GM12878 (cell line): ENCODE data around the gene TMIGD3. TPM values are rescaled to one million over a fixed set of nuclear protein-coding genes. Genes with fewer than 3 reads are reported as not detected.

Experiments used
- ATAC-seq: fragments of 200-7000 bp; cut with Tn5 transposase; 3 replicates; pipeline ENCODE4 v1.9.1; 2020; ENCODE audit warnings: mild to moderate bottlenecking, moderate library complexity
- BruUV-seq: library from RNA; stranded (reverse); fragments of 400-500 nt; replicated peaks from 2 replicates; lab custom pipeline; 2021; lab: Mats Ljungman, UMichigan
- CTCF ChIA-PET: fragments of 300-600 bp; sonication (Branson Sonifier 250); formaldehyde crosslinking; extraction: SDS; loops from one replicate; lab custom pipeline; 2021; ENCODE audit warnings: inconsistent platforms; lab: Yijun Ruan, JAX
- POLR2A ChIA-PET: fragments of 350-600 bp; formaldehyde crosslinking; extraction: SDS; loops from one replicate; lab custom pipeline; 2021; ENCODE audit warnings: inconsistent platforms; lab: Charles Lee
- RAD21 ChIA-PET: fragments of 300-600 bp; sonication (Branson Sonifier 250); formaldehyde crosslinking; loops from one replicate; lab custom pipeline; 2023; ENCODE audit warnings: antibody characterized with exemption; ENCODE audit not compliant: unreplicated experiment; lab: Charles Lee
- SMC1A ChIA-PET: fragments of 300-600 bp; sonication (Branson Sonifier 250); formaldehyde crosslinking; loops from one replicate; lab custom pipeline; 2023; ENCODE audit not compliant: unreplicated experiment, uncharacterized antibody; lab: Charles Lee
- DNase-seq: peaks from one replicate; pipeline ENCODE4 v3.0.0-alpha.2; 2011; ENCODE audit warnings: low read depth, low spot score
- FAIRE-seq: peaks from 3 replicates; lab custom pipeline; 2011; peaks lifted over from hg19 to GRCh38; lab: Jason Lieb, UNC
- H2AFZ ChIP-seq: 2 replicates; pipeline ENCODE4 v1.6.0; 2011; ENCODE audit warnings: low read depth, low read length, control low read depth; ENCODE audit not compliant: control insufficient read depth
- H3K27ac ChIP-seq: 2 replicates; pipeline ENCODE4 v1.5.1; 2011; ENCODE audit warnings: control low read depth; ENCODE audit not compliant: control insufficient read depth, insufficient read depth
- H3K27me3 ChIP-seq, 2 experiments: replicated peaks in 1 of 2; 2 replicates each; pipeline versions ENCODE4 v1.6.0 to v1.6.1; 2011; ENCODE audit warnings: low read length in 1 of 2; ENCODE audit not compliant: control insufficient read depth in 2 of 2, insufficient read depth in 2 of 2
- H3K36me3 ChIP-seq, 2 experiments: 2 replicates each; pipeline ENCODE4 v1.5.1; 2011; ENCODE audit warnings: low read length in 1 of 2; ENCODE audit not compliant: control insufficient read depth in 2 of 2, insufficient read depth in 2 of 2
- H3K4me1 ChIP-seq: 2 replicates; pipeline ENCODE4 v1.6.1; 2011; ENCODE audit warnings: mild to moderate bottlenecking, low read length, moderate library complexity, mixed read lengths; ENCODE audit not compliant: control insufficient read depth, insufficient read depth
- H3K4me2 ChIP-seq: 2 replicates; pipeline ENCODE4 v1.6.0; 2011; ENCODE audit warnings: control low read depth; ENCODE audit not compliant: control insufficient read depth, insufficient read depth
- H3K4me3 ChIP-seq: fragments of 200-600 bp; sonication (generic); 2 replicates; pipeline ENCODE4 v1.5.1; 2016
- H3K79me2 ChIP-seq: 2 replicates; pipeline ENCODE4 v1.6.0; 2011; ENCODE audit warnings: low read length; ENCODE audit not compliant: control insufficient read depth, insufficient read depth
- H3K9ac ChIP-seq: 2 replicates; pipeline ENCODE4 v1.8.0; 2011; ENCODE audit warnings: low read length, control low read depth, mixed read lengths; ENCODE audit not compliant: control insufficient read depth, insufficient read depth
- H3K9me3 ChIP-seq: replicated peaks from 3 replicates; pipeline ENCODE4 v1.5.1; 2011; ENCODE audit warnings: mild to moderate bottlenecking, low read length; ENCODE audit not compliant: control insufficient read depth, insufficient read depth
- H4K20me1 ChIP-seq: 2 replicates; pipeline ENCODE4 v1.6.0; 2011; ENCODE audit not compliant: control insufficient read depth, insufficient read depth
- BCL11A ChIP-seq: IDR thresholded peaks from 2 replicates; pipeline ENCODE4 v1.6.1; 2011; ENCODE audit warnings: low read depth, low read length
- DPF2 ChIP-seq: fragments of 450-650 bp; IDR thresholded peaks from 2 replicates; pipeline ENCODE4 v1.6.1; 2017; ENCODE audit warnings: mild to moderate bottlenecking
- IRF4 ChIP-seq: IDR thresholded peaks from 2 replicates; pipeline ENCODE4 v1.6.1; 2011; ENCODE audit warnings: low read depth, low read length
- JUND ChIP-seq: IDR thresholded peaks from 2 replicates; pipeline ENCODE4 v1.6.1; 2012; ENCODE audit warnings: low read depth, mild to moderate bottlenecking, low read length, improper control_type of control experiment, moderate library complexity
- MEF2B ChIP-seq: fragments of 450-650 bp; IDR thresholded peaks from 2 replicates; pipeline ENCODE4 v1.6.1; 2018; ENCODE audit warnings: mild to moderate bottlenecking, moderate library complexity; ENCODE audit not compliant: partially characterized antibody, poor library complexity, severe bottlenecking
- MYC ChIP-seq: IDR thresholded peaks from 2 replicates; pipeline ENCODE4 v1.6.1; 2011; ENCODE audit warnings: mild to moderate bottlenecking, low read length, moderate library complexity, inconsistent platforms; ENCODE audit not compliant: insufficient read depth, insufficient replicate concordance, insufficient read length, severe bottlenecking
- NRF1 ChIP-seq: conservative IDR thresholded peaks from 2 replicates; pipeline ENCODE4 v1.6.1; 2011; ENCODE audit warnings: mild to moderate bottlenecking, low read depth, low read length, improper control_type of control experiment
- POLR2AphosphoS2 ChIP-seq: IDR thresholded peaks from 2 replicates; pipeline ENCODE4 v1.6.1; 2011; ENCODE audit warnings: low read depth, mild to moderate bottlenecking, low read length, improper control_type of control experiment, moderate library complexity
- POLR2AphosphoS5 ChIP-seq: IDR thresholded peaks from 2 replicates; pipeline ENCODE4 v1.6.1; 2011; ENCODE audit warnings: mild to moderate bottlenecking, low read length, inconsistent platforms
- RBBP5 ChIP-seq: fragments of 200-600 bp; sonication (generic); conservative IDR thresholded peaks from 2 replicates; pipeline ENCODE4 v1.6.1; 2016
- RUNX3 ChIP-seq: IDR thresholded peaks from 2 replicates; pipeline ENCODE4 v1.6.1; 2012; ENCODE audit warnings: low read length, inconsistent platforms
- ZZZ3 ChIP-seq: IDR thresholded peaks from 2 replicates; pipeline ENCODE4 v1.6.1; 2011; ENCODE audit warnings: low read depth; ENCODE audit not compliant: control insufficient read depth, insufficient read length
- WGBS: methylation state at CpG from one replicate; pipeline ENCODE4 v1.1.6; 2016; ENCODE audit warnings: low lambda C conversion rate; ENCODE audit not compliant: insufficient replicate concordance, insufficient coverage; ENCODE audit errors: missing lambda C conversion rate; 5-methylcytosine and 5-hydroxymethylcytosine counted together
- in situ Hi-C: fragments of 300-500 bp; cut with MboI; formaldehyde crosslinking; loops from 9 replicates; pipeline ENCODE4 v1.14.3; 2018; ENCODE audit warnings: mixed read lengths
- intact Hi-C: fragments of 100-400 bp; cut with micrococcal nuclease; formaldehyde crosslinking; loops from one replicate; pipeline ENCODE4 v1.14.2; 2022; ENCODE audit not compliant: unreplicated experiment
- polyA plus RNA-seq, 11 experiments: library from polyadenylated mRNA; depleted of rRNA in 4 of 11; unstranded in 6 of 11; stranded (reverse) in 5 of 11; fragments of >200 nt; fragmentation: Nextera tagmentation in 4 of 11; fragmentation: Illumina TruSeq in 1 of 11; extraction: Ambion mirVana in 4 of 11; extraction: Trizol in 1 of 11; gene quantifications; 1 replicate in 1 of 11; 2 replicates in 10 of 11; pipeline versions ENCODE4 v1.2.1 to v1.2.3, GENCODE V29; 2011 to 2016; ENCODE audit warnings: inconsistent platforms in 2 of 11, missing spikeins in 2 of 11, low read depth in 1 of 11
- total RNA-seq, 4 experiments: library from RNA; depleted of rRNA in 3 of 4; stranded (reverse); fragments of >200 nt in 3 of 4; fragmentation: Illumina TruSeq in 1 of 4; extraction: Trizol in 1 of 4; gene quantifications; 2 replicates each; pipeline versions ENCODE4 v1.2.1 to v1.2.3, GENCODE V29; 2013 to 2021
- TF ChIP-seq, protein P1 (sequence below): fragments of 150-350 bp; IDR thresholded peaks from 2 replicates; pipeline ENCODE4 v1.6.1; 2016; ENCODE audit warnings: low read depth, low read length
- TF ChIP-seq, protein P2 (sequence below): fragments of 450-650 bp; IDR thresholded peaks from 2 replicates; pipeline ENCODE4 v1.6.1; 2017; ENCODE audit warnings: low read depth, mild to moderate bottlenecking, moderate library complexity

TMIGD3 gene
- total and polyA plus RNA-seq, 10 of the 15 experiments (the other 5 are each of a cell fraction or from before 2014, with no cell fraction given): 0.17 TPM; not detected in 9

DNA sequence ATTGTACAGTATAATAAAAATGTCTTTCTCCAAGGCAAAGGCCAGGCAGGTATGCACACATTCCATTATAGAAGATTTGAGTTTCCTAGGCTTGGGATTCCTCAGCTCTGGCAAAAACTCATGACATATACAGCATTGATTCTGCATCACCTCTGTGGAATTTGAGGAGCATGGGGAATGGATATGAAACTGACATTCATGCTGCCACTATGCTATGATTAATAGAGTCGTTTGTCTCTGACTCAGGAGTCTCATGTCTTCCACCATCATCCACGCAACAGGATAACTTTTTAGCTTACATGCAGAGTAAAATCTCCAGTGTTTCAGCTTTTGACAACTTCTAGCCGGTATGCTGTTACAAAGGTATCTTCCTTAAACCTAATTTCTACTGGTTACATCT, 49.8 kb upstream of the TMIGD3 start:
- no peak overlapping the region for H2AFZ ChIP-seq
- FAIRE-seq: no peak
- BruUV-seq: no TSS peak

DNA sequence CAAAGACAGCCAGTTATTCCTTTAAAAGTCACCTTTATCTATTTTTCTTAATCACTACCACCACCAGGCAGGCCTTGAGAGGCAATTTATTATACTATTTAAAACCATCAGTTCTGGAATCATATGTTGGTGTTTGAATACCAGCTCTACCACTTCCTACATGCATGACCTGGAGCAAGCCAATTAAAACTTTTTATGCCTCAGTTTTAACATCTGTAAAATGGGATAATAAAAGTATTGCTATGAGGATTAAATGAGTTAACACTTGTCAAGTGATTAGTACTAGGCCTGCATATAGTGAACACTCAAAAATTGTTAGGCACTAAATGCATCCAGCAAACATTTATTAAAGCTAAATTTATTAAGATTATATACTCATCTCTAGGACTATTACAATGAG, 49.2 kb upstream of the TMIGD3 start:
- no peak overlapping the region for H3K4me2 ChIP-seq
- DNase-seq (no peak), ATAC-seq (no peak), FAIRE-seq (no peak)
- ChIA-PET POLR2A (no interaction called here), CTCF (interaction anchor here (1.0 to 1.4 kb wide), 5 partner anchors 44 to 560 kb away, joined by 3 to 7 read pairs (median 3); no protein-coding TSS in a partner anchor), RAD21 (interaction anchor here (0.9 to 1.2 kb wide), 2 partner anchors 44 to 160 kb away, joined by 3 read pairs; no protein-coding TSS in a partner anchor), SMC1A (interaction anchor here (1.0 to 4.8 kb wide), 5 partner anchors 8 to 92 kb away, joined by 4 to 22 read pairs (median 5); no protein-coding TSS in a partner anchor)
- H3K27me3 ChIP-seq: no peaks in the 10 kb centered on the region
- H3K36me3 ChIP-seq: no peaks in the 10 kb centered on the region
- H3K4me3 ChIP-seq: no peak overlapping the region
- in situ Hi-C loops (no loop called here), intact Hi-C loops (no loop called here)
- no peaks in the 10 kb centered on the region; the same call in 2 of the 3 replicates for H3K9me3 ChIP-seq
- H2AFZ ChIP-seq: no peak overlapping the region
- no peaks in the 10 kb centered on the region for H3K79me2 ChIP-seq
- H3K4me1 ChIP-seq: no peaks in the 10 kb centered on the region
- BruUV-seq: no TSS peak
- no peak overlapping the region for H3K27ac ChIP-seq
- no peaks in the 10 kb centered on the region for H4K20me1 ChIP-seq
- no peak overlapping the region for H3K9ac ChIP-seq
- TF ChIP-seq, protein P1, sequence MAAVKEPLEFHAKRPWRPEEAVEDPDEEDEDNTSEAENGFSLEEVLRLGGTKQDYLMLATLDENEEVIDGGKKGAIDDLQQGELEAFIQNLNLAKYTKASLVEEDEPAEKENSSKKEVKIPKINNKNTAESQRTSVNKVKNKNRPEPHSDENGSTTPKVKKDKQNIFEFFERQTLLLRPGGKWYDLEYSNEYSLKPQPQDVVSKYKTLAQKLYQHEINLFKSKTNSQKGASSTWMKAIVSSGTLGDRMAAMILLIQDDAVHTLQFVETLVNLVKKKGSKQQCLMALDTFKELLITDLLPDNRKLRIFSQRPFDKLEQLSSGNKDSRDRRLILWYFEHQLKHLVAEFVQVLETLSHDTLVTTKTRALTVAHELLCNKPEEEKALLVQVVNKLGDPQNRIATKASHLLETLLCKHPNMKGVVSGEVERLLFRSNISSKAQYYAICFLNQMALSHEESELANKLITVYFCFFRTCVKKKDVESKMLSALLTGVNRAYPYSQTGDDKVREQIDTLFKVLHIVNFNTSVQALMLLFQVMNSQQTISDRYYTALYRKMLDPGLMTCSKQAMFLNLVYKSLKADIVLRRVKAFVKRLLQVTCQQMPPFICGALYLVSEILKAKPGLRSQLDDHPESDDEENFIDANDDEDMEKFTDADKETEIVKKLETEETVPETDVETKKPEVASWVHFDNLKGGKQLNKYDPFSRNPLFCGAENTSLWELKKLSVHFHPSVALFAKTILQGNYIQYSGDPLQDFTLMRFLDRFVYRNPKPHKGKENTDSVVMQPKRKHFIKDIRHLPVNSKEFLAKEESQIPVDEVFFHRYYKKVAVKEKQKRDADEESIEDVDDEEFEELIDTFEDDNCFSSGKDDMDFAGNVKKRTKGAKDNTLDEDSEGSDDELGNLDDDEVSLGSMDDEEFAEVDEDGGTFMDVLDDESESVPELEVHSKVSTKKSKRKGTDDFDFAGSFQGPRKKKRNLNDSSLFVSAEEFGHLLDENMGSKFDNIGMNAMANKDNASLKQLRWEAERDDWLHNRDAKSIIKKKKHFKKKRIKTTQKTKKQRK: no peak
- TF ChIP-seq BCL11A (no peak), MEF2B (no peak), POLR2AphosphoS5 (no peak), POLR2AphosphoS2 (no peak), ZZZ3 (no peak), DPF2 (no peak), RUNX3 (no peak), IRF4 (no peak), JUND (no peak), NRF1 (no peak), RBBP5 (no peak)
- TF ChIP-seq, protein P2, sequence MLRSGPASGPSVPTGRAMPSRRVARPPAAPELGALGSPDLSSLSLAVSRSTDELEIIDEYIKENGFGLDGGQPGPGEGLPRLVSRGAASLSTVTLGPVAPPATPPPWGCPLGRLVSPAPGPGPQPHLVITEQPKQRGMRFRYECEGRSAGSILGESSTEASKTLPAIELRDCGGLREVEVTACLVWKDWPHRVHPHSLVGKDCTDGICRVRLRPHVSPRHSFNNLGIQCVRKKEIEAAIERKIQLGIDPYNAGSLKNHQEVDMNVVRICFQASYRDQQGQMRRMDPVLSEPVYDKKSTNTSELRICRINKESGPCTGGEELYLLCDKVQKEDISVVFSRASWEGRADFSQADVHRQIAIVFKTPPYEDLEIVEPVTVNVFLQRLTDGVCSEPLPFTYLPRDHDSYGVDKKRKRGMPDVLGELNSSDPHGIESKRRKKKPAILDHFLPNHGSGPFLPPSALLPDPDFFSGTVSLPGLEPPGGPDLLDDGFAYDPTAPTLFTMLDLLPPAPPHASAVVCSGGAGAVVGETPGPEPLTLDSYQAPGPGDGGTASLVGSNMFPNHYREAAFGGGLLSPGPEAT: no peak

More for the DNA sequence above, 49.8 kb upstream of the TMIGD3 start:
- ChIA-PET RAD21 (interaction anchor here (0.9 to 1.2 kb wide), 2 partner anchors 45 to 160 kb away, joined by 3 read pairs; no protein-coding TSS in a partner anchor), POLR2A (interaction anchor here (0.7 kb wide), 1 partner anchor 75 kb away, joined by 4 read pairs; no protein-coding TSS in a partner anchor), SMC1A (interaction anchor here (1.0 to 4.8 kb wide), 4 partner anchors 14 to 92 kb away, joined by 4 to 22 read pairs (median 4); no protein-coding TSS in a partner anchor), CTCF (interaction anchor here (1.0 to 1.4 kb wide), 4 partner anchors 45 to 162 kb away, joined by 3 to 7 read pairs (median 3); no protein-coding TSS in a partner anchor)
- Histone ChIP-seq H3K4me3 (no peak overlapping the region), H3K4me1 (no peaks in the 10 kb centered on the region), H3K9me3 (no peaks in the 10 kb centered on the region), H3K9ac (no peak overlapping the region), H4K20me1 (no peaks in the 10 kb centered on the region), H3K27ac (no peak overlapping the region), H3K79me2 (no peaks in the 10 kb centered on the region), H3K27me3 (no peaks in the 10 kb centered on the region), H3K36me3 (no peaks in the 10 kb centered on the region), H3K4me2 (no peak overlapping the region)
- in situ Hi-C loops (no loop called here), intact Hi-C loops (no loop called here)
- ATAC-seq (no peak), DNase-seq (no peak)
- 99% methylated on average over 3 of the region's 3 CpGs for WGBS
- TF ChIP-seq MYC: no peak
